SK-N-SH (cell line): ENCODE data around the gene KRTAP5-5.

Source experiments
- EP300 ChIP-seq, 2 experiments: IDR thresholded peaks; 2 replicates each; pipeline versions ENCODE4 v1.4.0 to v1.6.1; 2012; ENCODE audit warnings: borderline replicate concordance in 1 of 2, low read depth in 1 of 2, low read length in 1 of 2
- GABPA ChIP-seq: IDR thresholded peaks from 2 replicates; pipeline ENCODE4 v1.4.0; 2012; ENCODE audit warnings: low read depth, mild to moderate bottlenecking
- TF ChIP-seq, protein P1 (sequence below): fragments of 200-600 bp; sonication (generic); IDR thresholded peaks from 2 replicates; pipeline ENCODE4 v1.6.1; 2017; ENCODE audit warnings: antibody characterized with exemption, mild to moderate bottlenecking, moderate library complexity

- TF ChIP-seq, protein P1, sequence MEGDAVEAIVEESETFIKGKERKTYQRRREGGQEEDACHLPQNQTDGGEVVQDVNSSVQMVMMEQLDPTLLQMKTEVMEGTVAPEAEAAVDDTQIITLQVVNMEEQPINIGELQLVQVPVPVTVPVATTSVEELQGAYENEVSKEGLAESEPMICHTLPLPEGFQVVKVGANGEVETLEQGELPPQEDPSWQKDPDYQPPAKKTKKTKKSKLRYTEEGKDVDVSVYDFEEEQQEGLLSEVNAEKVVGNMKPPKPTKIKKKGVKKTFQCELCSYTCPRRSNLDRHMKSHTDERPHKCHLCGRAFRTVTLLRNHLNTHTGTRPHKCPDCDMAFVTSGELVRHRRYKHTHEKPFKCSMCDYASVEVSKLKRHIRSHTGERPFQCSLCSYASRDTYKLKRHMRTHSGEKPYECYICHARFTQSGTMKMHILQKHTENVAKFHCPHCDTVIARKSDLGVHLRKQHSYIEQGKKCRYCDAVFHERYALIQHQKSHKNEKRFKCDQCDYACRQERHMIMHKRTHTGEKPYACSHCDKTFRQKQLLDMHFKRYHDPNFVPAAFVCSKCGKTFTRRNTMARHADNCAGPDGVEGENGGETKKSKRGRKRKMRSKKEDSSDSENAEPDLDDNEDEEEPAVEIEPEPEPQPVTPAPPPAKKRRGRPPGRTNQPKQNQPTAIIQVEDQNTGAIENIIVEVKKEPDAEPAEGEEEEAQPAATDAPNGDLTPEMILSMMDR = no peak
- no peak for TF ChIP-seq GABPA
- TF ChIP-seq EP300 (IDR thresholded peaks at IDR 0.05; ENCODE audit: borderline replicate concordance in 1 of 2, low read depth in 1 of 2, low read length in 1 of 2) = no peak
Measured at GRCh38 chr11:1589996-1590395, 39.6 kb upstream of the KRTAP5-5 start.
